ENCODE results near the gene EXPH5. TPM values are rescaled to one million over a fixed set of nuclear protein-coding genes. Genes with fewer than 3 reads are reported as not detected.
A peak's percentile ranks its signal among the peaks of the same experiment; 100 is the strongest.

The EXPH5 gene
- total and polyA plus RNA-seq, 2 of the 8 experiments (the other 6 are each of a cell fraction or from before 2014, with no cell fraction given): 1.1 to 11.5 TPM

DNA sequence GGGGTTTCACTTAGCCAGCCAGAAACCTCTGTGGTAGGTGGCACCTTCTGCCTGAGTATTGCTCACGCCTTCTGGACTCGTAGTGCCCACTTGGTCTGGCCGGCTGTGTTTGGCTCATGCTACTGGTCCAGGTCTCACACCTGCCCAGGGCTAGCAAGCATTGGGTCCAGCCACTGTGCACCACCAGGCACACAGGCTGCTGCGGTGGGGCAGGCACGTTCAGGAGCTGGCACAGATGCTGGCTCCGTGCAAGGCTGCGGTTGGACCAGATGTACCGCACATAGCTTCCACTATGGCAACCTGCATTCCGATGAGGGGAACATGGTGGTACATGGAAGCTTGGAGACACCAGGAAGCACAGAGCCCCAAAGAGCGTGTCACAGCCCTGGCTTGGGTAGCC is 34.8 kb upstream of the EXPH5 start:
- Histone ChIP-seq H2AK5ac (ENCODE audit: low read depth, low read length) (no peak overlapping the region), H3K23ac (ENCODE audit: insufficient read length) (no peak overlapping the region), H2BK15ac (ENCODE audit: low read length) (0 out of 2 replicates have a peak overlapping the region, but pooled peaks have one; percentile 16), H3K18ac (ENCODE audit: extremely low read depth, low read length) (no peak overlapping the region), H3K27ac (ENCODE audit: low read depth, low read length) (no peak overlapping the region), H3K79me2 (ENCODE audit: control insufficient read depth in 1 of 2, insufficient read depth in 2 of 2, low read length in 2 of 2) (no peaks in the 10 kb centered on the region), H3K56ac (replicated peaks; ENCODE audit: insufficient read length, low read depth, low read length) (no peak overlapping the region), H3K23me2 (ENCODE audit: low read depth, low read length) (no peaks in the 10 kb centered on the region), H3K9ac (replicated peaks in 1 of 4; ENCODE audit: extremely low read depth in 1 of 4, low read depth in 3 of 4, low read length in 3 of 4) (no peak overlapping the region), H4K20me1 (replicated peaks in 1 of 2; ENCODE audit: control insufficient read depth in 1 of 2, insufficient read depth in 2 of 2, low read length in 2 of 2) (no peaks in the 10 kb centered on the region), H2BK120ac (replicated peaks; ENCODE audit: low read depth, low read length) (no peak overlapping the region), H4K8ac (ENCODE audit: extremely low read depth, insufficient read depth, low read length) (0 out of 2 replicates have a peak overlapping the region, but pooled peaks have one; percentile 35), H2AFZ (ENCODE audit: low read length) (no peak overlapping the region), H3K4ac (replicated peaks; ENCODE audit: insufficient read length, low read depth, low read length) (no peak overlapping the region), H3K9me3 (ENCODE audit: insufficient read depth in 2 of 2, low read depth in 1 of 2, low read length in 1 of 2) (peaks cover 11 to 12% of the 10 kb centered on the region in 2 experiments), H3K4me2 (ENCODE audit: insufficient read depth in 1 of 2, low read depth in 2 of 2, low read length in 2 of 2) (no peak overlapping the region), H2BK20ac (ENCODE audit: low read length) (no peak overlapping the region), H3K79me1 (ENCODE audit: low read depth, low read length) (no peaks in the 10 kb centered on the region), H3K4me1 (replicated peaks in 1 of 4; ENCODE audit: control insufficient read depth in 3 of 4, insufficient read depth in 4 of 4, low read length in 3 of 4) (peaks cover 0 to 7% (median 0%) of the 10 kb centered on the region in 4 experiments; a peak in 2 of 7 replicates), H2BK5ac (ENCODE audit: low read depth, low read length) (no peak overlapping the region), H3K14ac (ENCODE audit: insufficient read length) (no peak overlapping the region), H3K36me3 (ENCODE audit: control insufficient read depth in 2 of 4, insufficient read depth in 4 of 4, low read length in 3 of 4) (no peaks in the 10 kb centered on the region), H2BK12ac (ENCODE audit: low read depth, low read length) (no peak overlapping the region), H4K91ac (replicated peaks; ENCODE audit: insufficient read length, low read length) (no peak overlapping the region), H3K27me3 (replicated peaks in 1 of 4; ENCODE audit: control insufficient read depth in 3 of 4, extremely low read depth in 1 of 4, insufficient read depth in 3 of 4, low read length in 3 of 4) (no peaks in the 10 kb centered on the region), H4K5ac (ENCODE audit: insufficient read length, low read depth, low read length) (no peak overlapping the region), H3K4me3 (ENCODE audit: extremely low read depth in 1 of 4, insufficient read depth in 2 of 4, low read depth in 3 of 4, low read length in 4 of 4) (no peak overlapping the region)
- 97% methylated on average over 10 of the region's 10 CpGs; no CpG with 5 or more reads in 1 of the 2 experiments for WGBS, 2 experiments (ENCODE audit: extremely low coverage in 1 of 2, insufficient coverage in 1 of 2, insufficient read length in 1 of 2, insufficient replicate concordance in 2 of 2, low coverage in 1 of 2, low lambda C conversion rate in 2 of 2, missing lambda C conversion rate in 1 of 2)
- DNase-seq (ENCODE audit: low read depth in 1 of 2, low spot score in 2 of 2) (no peak), FAIRE-seq (no peak)
- POLR2A ChIA-PET (ENCODE audit: partially characterized antibody): no interaction called here
- CTCF ChIA-PET (ENCODE audit: partially characterized antibody): interaction anchor here (0.9 to 1.1 kb wide), 2 partner anchors 286 to 768 kb away, joined by 3 read pairs; no protein-coding TSS in a partner anchor
- TF ChIP-seq TAF7 (optimal IDR thresholded peaks at IDR 0.05; ENCODE audit: borderline replicate concordance, low read depth, low read length) (no peak), CEBPB (IDR thresholded peaks at IDR 0.05; ENCODE audit: low read depth, low read length) (no peak)
